HG02852 (cell line): ENCODE measurements around the gene SLAIN2.

Experiments
- ATAC-seq: cut with Tn5 transposase; IDR thresholded peaks from one replicate; pipeline ENCODE4 v1.9.1; 2021; ENCODE audit warnings: mild to moderate bottlenecking, moderate library complexity; ENCODE audit not compliant: unreplicated experiment

The SLAIN2 gene

GRCh38 chr4:48334236-48334635 is 7.1 kb upstream of the SLAIN2 start:
- ATAC-seq = no peak

GRCh38 chr4:48334900-48335384 is 6.4 kb upstream of the SLAIN2 start:
- ATAC-seq = no peak

DNA sequence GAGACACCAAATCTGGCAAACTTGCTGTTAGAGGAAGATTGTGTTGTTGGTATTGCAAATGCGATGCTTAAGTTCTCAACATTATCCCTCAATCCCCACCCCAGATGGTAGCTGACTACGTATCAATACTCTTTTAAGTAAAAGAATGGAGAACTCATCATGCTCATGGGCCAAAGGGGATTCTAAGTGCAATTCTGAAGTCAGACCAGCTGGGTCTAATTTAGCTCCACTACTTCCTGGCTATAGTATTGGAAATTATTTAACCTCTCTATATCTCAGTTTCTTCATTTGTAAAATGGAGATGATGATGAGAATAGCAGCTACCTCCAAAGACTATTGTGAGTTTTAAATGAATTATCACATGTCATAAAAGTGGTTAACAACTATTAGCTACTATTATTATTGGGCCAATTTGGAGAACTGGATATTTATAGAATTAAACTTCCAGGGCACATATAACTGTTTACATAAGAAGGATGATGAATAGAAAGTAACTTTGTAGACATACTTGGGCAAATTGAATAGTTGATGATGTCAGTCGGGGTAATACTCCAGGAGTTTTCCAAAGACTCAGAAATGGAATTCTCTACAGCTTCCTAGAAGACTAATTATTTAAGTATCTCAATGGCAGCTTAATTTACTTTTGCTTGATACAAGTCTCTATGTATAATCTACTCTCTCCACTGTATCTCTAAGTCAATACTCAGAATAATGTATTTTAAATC is 5.0 kb upstream of the SLAIN2 start:
- no peak for ATAC-seq

DNA sequence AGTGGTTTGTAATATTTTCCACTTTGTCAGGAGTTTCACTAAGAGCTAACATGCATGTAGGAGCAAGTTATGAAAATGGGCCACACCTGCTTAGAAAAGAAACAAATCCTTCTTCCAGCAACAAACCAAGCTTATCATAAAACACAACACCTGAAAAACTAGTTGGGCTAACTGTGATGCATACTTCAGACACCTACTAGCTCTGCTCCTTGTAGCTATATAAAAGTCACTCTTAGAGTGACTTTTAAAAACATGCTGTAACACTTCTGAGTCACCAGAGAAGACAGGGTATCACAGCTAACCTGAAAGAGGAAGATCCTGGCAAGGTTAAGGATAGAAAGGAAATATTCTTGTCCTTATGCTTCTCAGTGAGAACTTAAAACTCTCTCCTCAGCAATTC is 3.6 kb upstream of the SLAIN2 start:
- ATAC-seq = no peak

DNA sequence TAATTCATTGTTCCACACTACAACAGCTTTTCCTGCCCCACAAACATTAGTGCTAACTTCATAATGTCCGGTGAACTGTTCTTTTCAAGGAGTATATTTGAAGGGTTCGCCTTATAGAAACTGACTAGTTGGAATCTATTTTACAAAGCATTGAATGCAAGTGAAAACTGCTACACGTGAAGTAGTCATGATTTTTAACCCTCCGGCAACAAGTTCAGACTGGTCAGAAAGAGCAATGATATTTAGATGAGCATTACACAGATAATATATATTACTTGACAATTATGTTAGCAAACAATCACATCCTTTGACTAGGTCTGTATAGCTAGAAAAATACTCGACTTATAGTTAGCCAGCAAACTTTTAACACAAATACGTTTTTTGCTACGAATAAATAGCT is 1.7 kb upstream of the SLAIN2 start:
- no peak for ATAC-seq

GRCh38 chr4:48340276-48340964 is 909 bp upstream of the SLAIN2 start:
- peak; percentile 11 for ATAC-seq

- peak; percentile 21 for ATAC-seq
Measured at GRCh38 chr4:48341776-48342605, 662 bp downstream of the SLAIN2 start.

DNA sequence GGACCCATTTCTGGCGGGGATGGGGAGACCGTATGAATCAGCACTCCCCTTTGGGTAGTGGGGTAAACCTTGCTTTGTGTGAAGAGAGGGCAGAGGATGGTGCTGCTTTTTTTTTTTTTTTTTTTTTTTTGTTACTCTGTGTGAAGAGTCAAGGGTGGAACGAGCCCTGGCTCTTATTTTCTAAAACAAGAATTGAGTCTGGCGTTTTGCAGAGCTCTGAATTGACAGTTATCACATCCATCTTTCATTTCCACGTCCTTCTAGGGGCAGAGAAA is 1.2 kb downstream of the SLAIN2 start:
- ATAC-seq = no peak

GRCh38 chr4:48343035-48343434 is 1.7 kb downstream of the SLAIN2 start:
- no peak for ATAC-seq

- ATAC-seq = no peak
Measured at GRCh38 chr4:48343551-48343950, 2.2 kb downstream of the SLAIN2 start.

DNA sequence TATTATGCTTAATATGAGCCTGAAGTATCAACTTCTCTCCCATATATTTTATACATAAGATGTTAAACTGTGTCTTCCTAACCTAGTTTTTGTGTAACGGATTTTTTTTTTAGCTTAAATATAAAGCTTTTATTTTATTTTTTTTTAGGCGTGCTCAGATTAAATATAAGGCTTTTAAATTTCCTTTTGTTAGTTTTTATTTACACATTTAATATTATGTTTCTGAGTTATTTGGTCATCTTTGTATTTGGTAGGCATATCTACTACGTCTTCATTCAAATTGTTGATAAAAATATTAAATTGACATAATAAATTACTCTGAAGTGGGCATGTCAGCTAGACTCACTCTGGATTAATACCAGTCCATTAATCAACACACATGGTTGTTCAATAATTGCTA is 4.2 kb downstream of the SLAIN2 start:
- no peak for ATAC-seq

GRCh38 chr4:48346594-48346993 is 5.3 kb downstream of the SLAIN2 start:
- no peak for ATAC-seq

GRCh38 chr4:48347282-48347921 is 6.1 kb downstream of the SLAIN2 start:
- no peak for ATAC-seq

- no peak for ATAC-seq
Measured at GRCh38 chr4:48350871-48351270, 9.5 kb downstream of the SLAIN2 start.

DNA sequence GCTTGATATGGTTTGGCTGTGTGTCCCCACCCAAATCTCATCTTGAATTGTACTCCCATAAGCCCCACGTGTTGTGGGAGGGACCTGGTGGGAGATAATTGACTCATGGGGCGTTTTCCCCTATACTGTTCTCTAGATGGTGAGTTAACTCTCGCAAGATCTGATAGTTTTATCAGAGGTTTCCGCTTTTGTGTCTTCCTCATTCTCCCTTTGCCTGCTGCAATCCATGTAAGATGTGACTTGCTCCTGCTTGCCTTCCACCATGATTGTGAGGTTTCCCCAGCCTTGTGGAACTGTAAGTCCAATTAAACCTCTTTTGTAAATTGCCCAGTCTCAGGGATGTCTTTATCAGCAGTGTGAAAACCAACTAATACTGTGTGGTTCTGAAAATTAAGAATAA is 11.5 kb downstream of the SLAIN2 start:
- ATAC-seq = no peak

DNA sequence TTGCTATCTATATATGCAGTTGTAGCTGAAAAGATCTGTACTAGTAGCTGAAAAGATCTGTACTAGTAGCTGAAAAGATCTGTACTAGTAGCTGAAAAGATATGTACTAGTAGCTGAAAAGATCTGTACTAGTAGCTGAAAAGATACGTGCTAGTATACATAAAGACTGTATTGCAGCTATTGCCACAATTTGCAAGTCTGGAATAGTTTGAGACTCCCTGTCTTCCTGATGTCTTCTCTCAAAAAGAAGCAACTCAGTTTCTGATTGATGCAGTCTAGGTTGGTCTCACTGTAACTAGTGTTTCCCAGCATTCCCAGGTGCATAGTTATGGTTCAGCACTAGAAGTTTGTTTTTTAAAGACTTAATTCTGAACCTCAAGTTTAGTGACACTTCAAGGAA is 15.0 kb downstream of the SLAIN2 start:
- ATAC-seq = no peak

DNA sequence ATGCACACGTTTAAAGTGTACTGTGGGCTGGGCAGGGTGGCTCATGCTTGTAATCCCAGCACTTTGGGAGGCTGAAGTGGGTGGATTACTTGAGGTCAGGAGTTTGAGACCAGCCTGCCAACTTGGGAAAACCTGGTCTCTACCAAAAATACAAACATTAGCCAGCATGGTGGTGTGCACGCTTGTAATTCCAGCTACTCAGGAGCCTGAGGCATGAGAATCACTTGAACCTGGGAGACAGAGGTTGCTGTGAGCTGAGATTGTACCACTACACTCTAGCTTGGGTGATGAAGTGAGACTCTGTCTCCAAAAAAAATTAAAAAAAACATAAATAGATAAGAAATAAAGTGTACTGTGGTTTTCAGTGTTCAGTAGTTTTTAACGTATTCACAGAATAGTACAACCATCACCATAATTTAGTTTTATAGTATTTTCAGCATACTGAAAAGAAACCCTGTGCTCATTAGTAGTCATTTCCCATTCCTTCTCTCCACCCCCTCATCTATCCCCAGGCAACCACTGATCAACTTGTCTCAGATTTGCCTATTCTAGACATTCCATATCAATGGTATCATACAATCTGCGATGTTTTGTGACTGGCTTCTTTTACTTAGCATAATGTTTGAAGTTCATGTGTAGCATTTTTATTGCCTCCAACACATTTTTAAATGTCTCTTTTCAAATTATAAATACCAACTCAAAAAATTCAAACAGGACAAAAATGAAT is 19.1 kb downstream of the SLAIN2 start:
- no peak for ATAC-seq

- ATAC-seq = no peak
Measured at GRCh38 chr4:48361012-48361400, 19.7 kb downstream of the SLAIN2 start.

DNA sequence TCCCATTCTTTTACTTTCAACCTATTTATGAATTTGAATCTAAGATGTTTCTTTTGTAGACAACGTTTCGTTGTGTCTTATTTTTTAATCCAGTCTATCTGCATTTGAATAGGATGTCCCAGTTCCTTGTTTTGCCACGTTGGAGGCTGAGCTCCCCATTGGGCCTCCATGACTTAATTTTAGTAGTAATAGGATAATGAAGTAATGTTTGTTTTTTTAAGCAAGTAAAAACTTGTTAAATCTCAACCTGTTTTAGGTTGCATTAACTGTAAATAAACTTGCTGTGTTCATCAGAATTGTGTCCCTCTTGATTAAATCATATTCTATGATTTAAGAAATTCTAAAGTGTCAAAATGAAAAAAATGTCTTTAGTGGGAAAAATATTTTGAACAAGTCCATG is 25.3 kb downstream of the SLAIN2 start:
- no peak for ATAC-seq

- no peak for ATAC-seq
Measured at GRCh38 chr4:48367016-48367415, 25.7 kb downstream of the SLAIN2 start.

- no peak for ATAC-seq
Measured at GRCh38 chr4:48368389-48368788, 27.1 kb downstream of the SLAIN2 start.
